Endothelial cell of umbilical vein (primary cell): ENCODE measurements around the gene CIRBP.

ENCODE experiments used
- CTCF ChIP-seq, 2 donors: IDR thresholded peaks; 1 replicate in 1 of 2; 2 replicates in 1 of 2; pipeline ENCODE4 v1.5.1; 2011; ENCODE audit warnings: low read length in 2 of 2, mild to moderate bottlenecking in 2 of 2, moderate library complexity in 2 of 2, control low read depth in 1 of 2, inconsistent platforms in 1 of 2, low read depth in 1 of 2; ENCODE audit not compliant: insufficient read depth in 1 of 2; ENCODE audit errors: extremely low read depth in 1 of 2
- POLR2A ChIP-seq: IDR thresholded peaks from 2 replicates; pipeline ENCODE4 v1.6.1; 2012; ENCODE audit warnings: low read depth, mild to moderate bottlenecking, control low read depth, low read length

- no peak for TF ChIP-seq POLR2A
- TF ChIP-seq CTCF (IDR thresholded peaks at IDR 0.05; ENCODE audit: extremely low read depth in 1 of 2, insufficient read depth in 1 of 2, low read depth in 1 of 2, low read length in 2 of 2): no peak
These were observed 11.5 kb upstream of the CIRBP start for GRCh38 chr19:1257475-1258162.
